GM21723 (cell line): ENCODE data around the gene SYNE1.
A peak's percentile ranks its signal among the peaks of the same experiment; 100 is the strongest.
"Not testable (repeated sequence)": the region's sequence is repeated elsewhere in the genome, so short reads cannot be mapped to it uniquely, and the experiment has no call there.

Experiments used
- ATAC-seq: cut with Tn5 transposase; IDR thresholded peaks from one replicate; pipeline ENCODE4 v1.9.1; 2021; ENCODE audit warnings: mild to moderate bottlenecking, moderate library complexity; ENCODE audit not compliant: unreplicated experiment

Gene SYNE1

DNA sequence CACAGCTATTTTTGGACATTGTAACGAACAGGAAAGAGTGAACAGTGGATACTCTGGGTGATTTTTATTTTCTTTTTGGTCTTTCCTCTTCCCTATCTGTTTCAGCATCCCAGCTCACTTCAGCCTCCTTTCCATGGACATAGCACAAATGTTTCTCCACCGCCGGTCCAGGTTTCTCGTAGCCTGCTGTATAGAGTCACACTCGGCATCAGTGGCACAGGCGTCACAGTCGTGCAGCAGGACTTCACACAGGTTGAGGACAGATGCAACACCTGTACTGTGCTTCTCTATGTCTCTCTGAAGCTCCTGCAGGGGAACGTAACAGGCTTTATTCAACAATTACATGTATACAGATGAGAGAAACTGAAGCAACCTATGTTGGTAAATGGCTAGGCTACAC lies 481.4 kb downstream of the SYNE1 start:
- ATAC-seq = no peak

DNA sequence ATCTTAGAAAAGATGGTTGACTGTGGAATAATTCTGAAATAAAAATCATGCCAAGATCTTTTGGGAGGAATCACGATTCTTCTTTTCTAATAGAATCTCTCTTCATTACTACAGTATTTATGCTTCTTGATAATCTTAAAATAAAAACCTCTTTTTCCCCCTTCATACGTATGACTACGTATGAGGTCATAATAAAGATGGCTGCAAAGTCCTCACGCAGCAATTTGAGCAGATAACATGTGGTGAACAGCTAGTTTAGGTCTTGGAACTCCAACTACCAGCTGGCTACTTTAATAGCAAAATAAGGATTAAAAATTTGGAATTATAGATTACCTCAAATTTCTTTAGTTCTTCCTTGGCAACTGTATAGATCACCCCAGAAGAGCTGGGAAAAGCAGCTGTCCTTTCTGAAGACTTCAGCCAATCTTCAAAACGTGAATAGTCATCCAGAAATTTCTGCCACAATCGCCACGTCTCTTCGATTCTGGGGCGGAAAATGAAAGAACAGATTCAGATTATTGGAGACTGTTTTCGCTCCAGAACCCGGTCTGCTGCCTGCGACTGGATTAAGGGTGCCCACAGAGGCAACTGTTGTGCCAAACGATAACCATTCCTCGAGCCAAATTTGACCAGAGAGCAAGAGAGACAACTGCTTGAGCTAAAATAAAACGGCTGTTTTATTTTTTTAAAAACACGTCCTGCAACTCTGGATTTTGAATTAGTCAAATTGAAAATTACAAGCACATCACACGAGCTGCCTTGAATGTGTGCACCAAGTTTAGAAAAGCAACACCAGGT lies 482.4 kb downstream of the SYNE1 start:
- ATAC-seq = no peak

DNA sequence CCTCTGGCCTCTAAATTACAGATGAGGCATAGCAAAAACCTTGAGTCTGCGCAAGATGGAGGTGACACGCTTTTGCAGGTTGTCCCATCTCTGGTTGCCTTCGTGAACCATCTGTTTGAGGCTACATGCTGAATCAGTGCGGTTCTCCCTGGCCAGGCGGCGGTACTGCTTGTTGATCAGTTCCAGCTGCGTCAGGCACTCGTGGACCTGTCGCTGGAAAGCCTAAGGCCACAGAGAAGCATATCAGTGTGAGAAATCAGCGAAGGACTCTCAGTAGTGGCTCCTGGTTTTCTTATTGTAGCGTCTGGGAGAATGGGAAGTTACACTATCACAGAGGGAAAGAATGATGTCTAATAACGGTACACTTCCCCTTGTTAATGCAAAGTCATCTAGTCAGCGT lies 485.2 kb downstream of the SYNE1 start:
- no peak for ATAC-seq

DNA sequence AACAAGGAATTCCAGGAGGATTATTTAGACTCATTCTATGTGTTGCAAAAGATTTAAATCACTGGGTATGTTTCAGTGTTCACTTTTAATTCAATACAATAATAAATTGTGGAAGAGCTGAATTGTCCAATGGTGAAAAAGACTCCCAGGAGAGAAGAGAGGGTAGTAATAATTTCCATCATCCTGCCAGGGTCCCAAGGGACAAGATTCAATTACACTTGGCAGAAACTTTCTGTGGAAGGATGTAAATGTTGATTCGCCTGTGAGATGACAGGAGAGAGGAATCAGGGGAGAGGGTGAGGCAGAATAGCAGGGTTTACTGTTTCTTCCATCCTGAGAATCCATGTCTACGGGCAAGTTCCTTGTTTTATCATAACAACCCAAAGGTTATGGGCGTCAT lies 487.0 kb downstream of the SYNE1 start:
- no peak for ATAC-seq

DNA sequence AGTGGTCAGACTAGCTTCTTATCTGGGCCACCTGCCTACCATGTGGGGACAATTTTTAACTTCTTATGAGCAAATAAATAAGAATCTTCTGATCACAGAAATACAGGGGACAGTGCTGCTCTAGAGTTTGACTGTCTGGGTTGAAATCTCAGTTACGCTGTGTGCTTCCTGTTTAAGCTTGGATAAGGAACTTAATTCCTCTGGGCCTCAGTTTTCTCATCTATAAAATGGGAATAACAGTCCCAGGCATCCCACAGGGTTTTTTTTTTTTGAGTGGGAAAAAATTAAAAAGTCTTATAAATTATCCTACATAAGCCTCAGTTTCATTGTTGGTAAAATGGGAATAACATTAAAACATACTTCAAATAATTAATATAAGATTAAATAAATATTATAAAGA lies 488.8 kb downstream of the SYNE1 start:
- ATAC-seq = no peak

DNA sequence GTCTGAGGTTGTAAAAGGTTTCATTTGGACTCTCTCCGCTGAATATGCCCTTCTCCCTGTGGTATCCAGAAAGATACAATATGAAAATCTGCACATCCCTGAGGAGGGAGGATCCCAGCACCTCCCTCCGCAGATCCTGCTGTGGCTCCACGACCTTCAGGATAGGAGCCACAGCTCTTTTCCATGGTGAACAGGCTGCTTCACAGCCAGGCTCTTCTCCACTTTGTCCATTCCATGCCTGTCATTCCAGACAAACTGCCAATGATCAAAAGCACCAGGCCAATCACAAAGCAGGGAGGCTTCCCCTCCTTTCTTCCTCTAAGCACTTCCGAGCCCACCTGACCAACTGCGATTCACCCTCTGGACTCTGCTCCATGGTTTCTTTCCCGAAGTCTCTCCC lies 489.9 kb downstream of the SYNE1 start:
- ATAC-seq = no peak

DNA sequence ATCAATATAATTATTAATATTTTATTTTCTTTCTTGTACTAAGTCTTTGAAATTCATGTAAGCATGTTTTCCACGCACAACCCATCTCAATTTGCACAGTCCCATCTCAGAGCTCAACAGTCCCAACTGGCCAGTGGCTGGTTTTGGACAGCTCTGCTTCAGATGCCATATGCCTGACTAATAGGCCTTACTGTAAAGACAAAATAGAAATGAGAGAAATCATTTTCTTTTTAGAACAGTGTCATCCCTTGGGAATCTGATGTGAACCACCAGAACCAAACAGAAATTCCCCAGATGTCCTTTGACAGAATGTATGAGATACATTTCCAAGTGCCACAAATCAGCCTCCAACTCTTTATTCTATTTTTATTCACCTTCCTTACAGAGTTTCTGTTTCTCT lies 490.8 kb downstream of the SYNE1 start:
- no peak for ATAC-seq

DNA sequence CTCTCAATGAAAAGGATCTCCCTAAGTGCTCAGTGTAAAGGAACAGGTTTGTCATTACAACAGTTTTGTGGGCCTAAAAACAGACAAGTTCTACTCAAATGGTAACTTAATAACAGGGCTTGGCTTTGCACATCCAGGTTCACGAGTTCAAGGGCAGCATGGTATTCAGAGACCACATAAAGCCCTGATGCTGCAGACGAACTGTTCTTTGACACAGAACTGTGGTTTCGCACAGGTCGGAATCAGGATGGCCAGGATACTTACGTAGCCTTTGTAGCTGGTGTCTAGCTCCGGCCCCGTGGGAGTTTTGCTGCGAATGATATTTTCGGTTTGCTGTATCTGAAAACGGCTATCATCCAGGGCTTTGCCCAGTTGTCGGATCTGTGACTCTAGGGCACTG lies 493.8 kb downstream of the SYNE1 start:
- no peak for ATAC-seq

DNA sequence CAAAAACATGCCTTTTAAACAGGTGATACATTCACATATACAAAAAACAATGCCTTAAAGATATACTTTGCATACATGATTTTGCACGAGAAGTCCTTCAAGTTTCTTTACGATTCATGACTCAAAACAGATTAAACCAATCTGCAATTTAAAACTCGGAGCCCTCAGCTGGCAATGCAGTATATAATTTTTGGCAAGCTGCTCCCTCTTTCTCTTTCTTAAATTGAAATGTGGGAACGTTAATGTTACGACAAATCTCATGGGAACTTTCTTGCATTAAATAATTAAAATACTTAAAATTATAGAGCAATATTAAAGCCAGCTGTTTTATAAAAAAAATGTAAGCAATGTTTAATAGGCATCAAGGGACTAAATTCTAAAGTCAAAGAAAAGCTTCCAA lies 495.1 kb downstream of the SYNE1 start:
- no peak for ATAC-seq

DNA sequence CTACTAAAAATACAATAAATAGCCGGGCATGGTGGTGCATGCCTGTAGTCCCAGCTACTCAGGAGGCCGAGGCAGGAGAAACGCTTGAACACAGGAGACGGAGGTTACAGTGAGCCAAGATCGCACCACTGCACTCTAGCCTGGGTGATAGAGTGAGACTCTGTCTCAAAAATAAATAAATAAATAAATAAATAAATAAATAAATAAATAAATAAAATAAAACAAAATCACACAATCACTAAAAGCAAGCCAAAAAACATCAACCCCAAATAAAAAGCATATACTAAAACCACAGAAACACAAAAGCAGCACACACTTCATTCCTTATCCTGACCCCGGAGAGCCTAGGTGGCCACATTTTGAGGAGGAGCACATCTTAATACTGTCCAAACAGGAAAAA lies 498.8 kb downstream of the SYNE1 start:
- ATAC-seq = not testable (repeated sequence)

DNA sequence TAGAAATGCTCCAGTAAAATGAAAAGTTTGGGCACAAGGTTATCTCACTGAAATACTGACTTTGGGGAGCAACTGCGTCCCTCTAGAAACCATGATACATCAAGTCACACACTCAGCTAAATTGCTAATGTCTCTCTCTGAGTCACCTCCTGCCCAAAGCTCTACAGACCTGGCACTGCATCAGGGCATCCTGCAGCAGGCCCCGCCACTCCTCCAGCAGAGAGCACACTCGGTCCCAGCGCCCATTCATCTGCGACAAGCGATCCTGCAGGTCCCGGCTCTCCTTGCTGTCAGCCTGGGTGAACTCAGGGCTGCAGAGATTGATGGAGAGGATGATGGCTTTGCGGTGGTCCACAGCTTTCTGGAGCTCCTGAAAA lies 500.7 kb downstream of the SYNE1 start:
- no peak for ATAC-seq

DNA sequence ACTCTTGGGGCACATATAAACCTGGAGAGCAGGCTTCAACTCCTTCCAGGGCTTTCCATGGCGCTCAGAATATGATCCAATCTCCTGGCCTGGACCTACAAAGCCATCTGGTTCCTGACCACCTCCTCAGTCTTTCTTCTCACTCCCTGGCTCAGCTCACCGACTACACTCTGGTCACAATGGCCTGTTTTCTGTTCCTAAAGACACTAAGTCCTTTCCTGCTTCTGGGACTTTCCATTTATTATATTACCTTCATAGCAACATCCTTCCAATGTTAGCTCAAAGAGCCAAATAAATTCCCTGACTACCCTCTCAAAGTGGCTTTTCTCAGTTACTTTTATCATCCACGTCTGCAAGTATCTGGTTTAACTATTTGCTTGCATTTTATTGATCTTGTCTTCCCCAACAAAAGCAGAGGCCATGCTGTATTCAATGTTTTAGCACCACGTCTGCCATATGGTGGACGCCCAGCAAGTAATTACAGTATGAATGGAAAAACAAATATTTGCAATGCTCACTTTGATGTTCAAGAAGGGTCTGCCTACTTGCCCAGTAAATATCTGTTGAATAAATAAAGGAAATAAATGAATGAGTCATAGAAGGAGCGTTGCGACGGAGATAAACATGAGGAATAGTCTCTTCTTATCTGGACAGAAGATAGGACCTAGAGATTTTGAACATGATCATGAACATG lies 501.3 kb downstream of the SYNE1 start:
- no peak for ATAC-seq

DNA sequence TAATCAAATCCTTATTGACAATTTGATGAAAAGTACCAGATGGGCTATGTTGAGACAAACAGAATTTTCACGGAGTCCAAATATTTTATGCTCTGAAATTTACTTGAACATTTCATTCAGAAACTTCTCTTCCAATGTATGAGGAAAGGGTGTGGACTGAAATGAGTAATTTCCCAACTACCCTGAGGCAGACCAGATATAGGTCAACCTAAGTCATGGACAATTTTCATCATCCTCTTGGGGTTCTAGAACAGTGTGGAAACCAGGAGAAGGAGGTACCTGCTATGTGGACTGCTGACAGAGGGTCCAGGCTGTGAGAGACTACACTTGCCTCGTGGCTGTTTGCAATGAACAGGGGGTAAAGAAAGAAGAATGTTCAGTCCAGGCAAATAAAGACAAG lies 506.7 kb downstream of the SYNE1 start:
- ATAC-seq = no peak

DNA sequence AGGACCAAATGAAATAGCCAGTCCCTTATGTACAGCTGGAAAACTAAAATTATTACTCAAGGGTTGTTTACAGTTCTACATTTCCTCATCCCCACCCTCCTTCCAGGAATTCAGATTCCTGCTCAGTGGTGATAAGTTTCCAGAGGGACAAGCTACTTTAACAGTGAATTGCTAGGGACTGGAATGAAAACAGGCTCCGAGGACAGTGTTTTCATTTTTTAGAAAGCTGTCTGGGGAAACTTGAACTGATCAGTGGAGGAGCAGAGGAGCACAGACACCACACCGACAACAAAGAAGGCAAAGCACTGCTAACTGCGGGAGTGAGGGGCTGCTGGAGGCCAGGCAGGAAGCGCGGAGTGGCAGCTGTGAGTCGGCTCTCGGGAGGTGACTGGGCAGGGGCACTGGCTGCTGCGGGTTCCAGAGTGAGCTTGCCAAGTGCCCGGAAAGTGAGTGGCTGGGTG lies 507.4 kb downstream of the SYNE1 start:
- no peak for ATAC-seq

DNA sequence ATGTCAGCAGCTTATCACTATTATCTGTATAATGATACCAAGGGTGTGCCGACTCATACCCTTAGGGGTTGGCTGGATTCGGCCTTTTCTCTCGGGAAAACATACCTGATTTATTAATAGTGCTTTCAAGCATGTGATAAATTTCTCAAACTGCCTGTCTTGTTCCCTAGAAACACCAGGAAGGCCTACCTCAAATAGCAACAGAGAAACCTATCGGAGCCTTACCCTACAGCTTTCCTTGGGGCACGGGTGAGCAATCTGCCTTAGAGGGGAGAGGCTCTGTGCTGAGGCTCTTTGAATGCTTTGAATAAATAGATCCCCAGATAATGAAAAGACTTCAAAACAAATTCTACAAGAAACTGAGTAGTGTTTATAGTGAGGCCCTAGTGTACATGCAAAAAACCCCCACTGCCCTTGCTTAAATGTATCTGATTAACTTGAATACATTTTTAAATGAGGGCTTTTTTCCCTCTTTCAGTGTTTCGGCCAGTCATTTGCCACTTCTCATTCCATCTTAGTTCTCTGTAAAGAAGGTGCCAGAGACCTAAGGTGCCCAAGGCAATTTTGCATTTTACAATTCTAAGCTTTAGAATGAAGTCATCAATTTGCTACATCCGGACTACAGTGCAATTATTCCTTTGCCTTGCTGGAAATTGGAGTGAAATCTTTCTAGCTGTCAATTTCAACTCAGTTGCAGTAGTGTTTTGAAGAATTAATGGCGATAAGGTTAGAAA lies 509.6 kb downstream of the SYNE1 start:
- no peak for ATAC-seq

DNA sequence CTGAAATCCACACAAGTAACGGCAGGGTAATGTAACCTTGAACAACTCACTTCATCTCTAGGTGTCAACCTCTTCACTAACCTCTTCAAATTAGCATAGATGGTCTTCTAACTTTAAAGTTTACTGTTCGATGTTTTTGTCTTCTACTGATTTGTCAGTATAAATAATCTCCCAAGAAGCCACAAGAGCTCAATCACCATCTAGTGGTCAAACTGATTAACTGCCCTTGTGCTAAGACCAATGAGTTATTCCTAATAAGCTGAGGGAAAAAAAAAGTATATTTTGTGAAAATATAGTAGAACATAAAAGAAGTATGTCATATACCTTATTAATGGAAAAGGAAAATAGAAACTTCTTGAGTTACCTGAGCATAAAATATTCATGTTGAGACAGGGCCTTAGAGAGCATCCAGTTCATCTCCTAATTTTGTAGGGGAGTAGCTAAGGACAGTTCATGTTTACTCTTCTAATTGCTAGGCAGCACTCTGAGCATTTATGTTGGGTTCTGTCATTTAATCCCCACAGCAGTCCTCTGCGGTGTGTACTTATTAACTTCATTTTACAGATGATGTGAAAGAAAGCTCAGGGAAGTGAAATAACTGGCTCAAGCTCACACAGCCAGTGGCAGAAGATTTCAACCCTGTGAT lies 512.6 kb downstream of the SYNE1 start:
- peak; percentile 76 for ATAC-seq

DNA sequence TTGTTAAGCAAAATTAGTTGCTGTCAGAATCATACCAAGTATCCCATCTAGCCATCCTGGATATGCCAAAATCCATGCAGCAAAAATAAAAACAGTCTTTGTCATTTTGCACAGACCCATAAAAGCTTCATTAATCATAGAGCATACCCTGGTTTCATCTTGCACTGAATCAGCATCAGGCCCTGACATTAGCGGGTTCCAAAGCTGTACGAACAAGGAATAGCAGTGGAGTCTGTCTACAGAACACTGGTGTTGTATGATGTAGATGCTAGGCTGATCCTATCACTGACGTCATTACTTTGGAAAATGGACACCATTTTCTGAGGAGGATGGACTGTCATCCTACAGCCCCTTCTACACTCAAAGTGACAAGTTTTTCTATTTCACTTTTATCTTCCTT lies 514.1 kb downstream of the SYNE1 start:
- ATAC-seq = no peak

DNA sequence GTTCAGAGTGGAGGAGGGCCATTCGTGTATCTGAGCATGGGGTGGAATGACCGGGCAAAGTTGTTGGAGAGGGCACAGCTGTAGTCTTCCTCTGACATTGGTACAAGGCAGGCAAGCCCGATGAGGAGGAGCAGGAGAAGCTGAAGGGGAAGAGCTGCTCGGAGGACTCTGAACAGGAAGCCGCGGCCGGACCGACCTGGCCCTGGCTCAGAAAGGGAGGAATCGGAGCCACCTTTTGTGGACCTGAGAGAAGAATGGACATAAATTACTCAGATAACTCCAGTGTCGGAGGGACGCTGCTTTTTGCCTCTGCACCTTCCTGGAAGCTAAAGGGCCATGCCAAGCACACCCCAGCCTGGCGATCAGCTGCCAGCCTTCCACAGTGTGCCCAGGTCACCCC lies 514.7 kb downstream of the SYNE1 start:
- ATAC-seq = no peak

DNA sequence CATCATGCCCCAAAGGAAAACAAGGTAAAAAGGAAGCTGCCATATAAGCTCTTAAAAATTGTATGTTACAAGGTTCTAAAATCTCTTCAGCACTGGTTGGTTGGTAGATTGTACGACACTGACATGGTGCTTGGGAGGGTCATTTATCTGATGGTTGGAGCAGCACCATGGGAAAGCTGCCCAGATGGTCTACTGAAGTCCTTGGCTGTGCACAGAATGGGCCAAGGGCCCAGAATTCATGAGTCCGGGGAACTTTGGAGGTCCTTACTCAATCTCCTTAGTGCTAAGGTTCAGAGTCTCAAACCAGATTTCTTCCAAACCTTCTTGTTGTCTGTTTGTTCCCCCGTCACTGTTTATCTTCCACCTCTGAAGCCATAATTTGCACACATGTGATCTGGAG lies 515.3 kb downstream of the SYNE1 start:
- ATAC-seq = no peak

DNA sequence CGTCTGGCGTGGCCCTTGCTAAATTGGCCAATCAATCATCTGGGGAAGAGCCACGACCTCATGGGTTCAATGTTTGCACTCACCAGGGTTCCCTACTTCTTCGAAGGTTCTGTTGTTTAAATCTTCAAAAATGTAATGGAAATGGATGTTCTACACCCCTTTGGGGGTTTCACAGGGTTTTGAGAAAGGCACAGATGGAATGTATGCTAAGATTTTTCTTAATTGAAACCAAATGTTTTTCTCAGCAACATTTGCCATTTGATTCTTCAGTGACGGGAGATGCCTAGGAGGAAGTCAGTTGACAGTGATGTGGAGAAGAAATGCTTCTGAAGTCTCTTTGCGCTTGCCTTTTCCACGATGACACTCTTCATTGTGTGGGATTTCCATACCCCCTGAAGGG lies 517.3 kb downstream of the SYNE1 start:
- no peak for ATAC-seq

DNA sequence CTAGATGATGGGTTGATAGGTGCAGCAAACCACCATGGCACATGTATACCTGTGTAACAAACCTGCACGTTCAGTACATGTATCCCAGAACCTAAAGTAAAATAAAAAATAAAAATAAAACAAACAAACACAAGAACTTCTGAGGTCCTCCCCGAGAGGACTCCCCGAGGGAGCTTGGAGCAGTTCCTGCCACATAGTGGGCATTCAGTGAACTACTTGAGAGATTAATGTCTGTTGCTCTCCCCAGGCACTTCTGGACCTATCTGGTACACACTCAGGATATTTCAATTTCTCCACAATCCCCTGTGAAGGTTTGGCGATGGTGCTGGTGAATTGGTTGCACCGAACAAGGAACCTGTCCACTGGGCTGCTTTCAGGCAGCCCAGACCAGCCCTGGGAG lies 518.5 kb downstream of the SYNE1 start:
- ATAC-seq = no peak
